Nephron (organoid): ENCODE measurements around the gene AR.

Source experiments
- H3K27ac Mint-ChIP-seq, 3 experiments: 2 replicates each; pipeline ENCODE4 v1.8.0; 2020; ENCODE audit warnings: mixed read lengths in 3 of 3, mild to moderate bottlenecking in 2 of 3, moderate library complexity in 1 of 3
- H3K27me3 Mint-ChIP-seq: 2 replicates; pipeline ENCODE4 v1.8.0; 2021; ENCODE audit warnings: low read depth, mild to moderate bottlenecking, moderate library complexity, mixed read lengths
- H3K36me3 Mint-ChIP-seq: 2 replicates; pipeline ENCODE4 v1.8.0; 2020; ENCODE audit warnings: low read depth, mixed read lengths
- H3K4me1 Mint-ChIP-seq: 2 replicates; pipeline ENCODE4 v1.8.0; 2020; ENCODE audit warnings: mixed read lengths
- H3K4me3 Mint-ChIP-seq, 3 experiments: 2 replicates each; pipeline ENCODE4 v1.8.0; 2020; ENCODE audit warnings: mild to moderate bottlenecking in 3 of 3, mixed read lengths in 3 of 3, moderate library complexity in 2 of 3
- H3K9me3 Mint-ChIP-seq: 2 replicates; pipeline ENCODE4 v1.8.0; 2020; ENCODE audit warnings: mixed read lengths
- TF ChIP-seq, protein P1 (sequence below), 3 experiments: fragments of 200-600 bp; sonication (generic); IDR thresholded peaks; one replicate each; pipeline ENCODE4 v1.5.0; 2021; ENCODE audit warnings: antibody characterized with exemption in 3 of 3; ENCODE audit not compliant: unreplicated experiment in 3 of 3

Gene AR

DNA sequence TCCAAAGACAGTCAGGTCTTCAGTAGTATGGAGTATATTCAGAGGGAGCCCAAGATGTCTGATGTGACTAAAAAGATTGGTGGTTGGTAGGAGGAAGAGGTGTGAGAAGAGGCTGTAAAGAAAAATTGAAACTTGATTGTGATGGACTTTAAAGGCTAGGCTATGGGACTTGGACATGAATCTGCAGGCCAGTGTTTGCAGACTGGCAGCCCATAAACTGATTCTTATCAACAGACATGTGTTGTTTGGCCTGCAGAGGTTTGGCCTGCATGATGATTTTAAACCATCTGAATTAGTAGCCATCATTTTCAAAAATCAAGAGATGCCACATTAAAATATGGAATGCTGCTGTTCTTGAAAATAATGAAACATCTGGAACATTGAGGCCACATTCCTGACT is 5.4 kb upstream of the AR start:
- Mint-ChIP-seq H3K9me3 (peaks cover 8% of the 10 kb centered on the region), H3K4me3 (no peak overlapping the region), H3K27me3 (peaks cover 3% of the 10 kb centered on the region), H3K27ac (no peak overlapping the region), H3K4me1 (no peaks in the 10 kb centered on the region), H3K36me3 (no peaks in the 10 kb centered on the region)
- TF ChIP-seq, protein P1, sequence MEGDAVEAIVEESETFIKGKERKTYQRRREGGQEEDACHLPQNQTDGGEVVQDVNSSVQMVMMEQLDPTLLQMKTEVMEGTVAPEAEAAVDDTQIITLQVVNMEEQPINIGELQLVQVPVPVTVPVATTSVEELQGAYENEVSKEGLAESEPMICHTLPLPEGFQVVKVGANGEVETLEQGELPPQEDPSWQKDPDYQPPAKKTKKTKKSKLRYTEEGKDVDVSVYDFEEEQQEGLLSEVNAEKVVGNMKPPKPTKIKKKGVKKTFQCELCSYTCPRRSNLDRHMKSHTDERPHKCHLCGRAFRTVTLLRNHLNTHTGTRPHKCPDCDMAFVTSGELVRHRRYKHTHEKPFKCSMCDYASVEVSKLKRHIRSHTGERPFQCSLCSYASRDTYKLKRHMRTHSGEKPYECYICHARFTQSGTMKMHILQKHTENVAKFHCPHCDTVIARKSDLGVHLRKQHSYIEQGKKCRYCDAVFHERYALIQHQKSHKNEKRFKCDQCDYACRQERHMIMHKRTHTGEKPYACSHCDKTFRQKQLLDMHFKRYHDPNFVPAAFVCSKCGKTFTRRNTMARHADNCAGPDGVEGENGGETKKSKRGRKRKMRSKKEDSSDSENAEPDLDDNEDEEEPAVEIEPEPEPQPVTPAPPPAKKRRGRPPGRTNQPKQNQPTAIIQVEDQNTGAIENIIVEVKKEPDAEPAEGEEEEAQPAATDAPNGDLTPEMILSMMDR (IDR thresholded peaks at IDR 0.05; ENCODE audit: unreplicated experiment in 3 of 3) = no peak

DNA sequence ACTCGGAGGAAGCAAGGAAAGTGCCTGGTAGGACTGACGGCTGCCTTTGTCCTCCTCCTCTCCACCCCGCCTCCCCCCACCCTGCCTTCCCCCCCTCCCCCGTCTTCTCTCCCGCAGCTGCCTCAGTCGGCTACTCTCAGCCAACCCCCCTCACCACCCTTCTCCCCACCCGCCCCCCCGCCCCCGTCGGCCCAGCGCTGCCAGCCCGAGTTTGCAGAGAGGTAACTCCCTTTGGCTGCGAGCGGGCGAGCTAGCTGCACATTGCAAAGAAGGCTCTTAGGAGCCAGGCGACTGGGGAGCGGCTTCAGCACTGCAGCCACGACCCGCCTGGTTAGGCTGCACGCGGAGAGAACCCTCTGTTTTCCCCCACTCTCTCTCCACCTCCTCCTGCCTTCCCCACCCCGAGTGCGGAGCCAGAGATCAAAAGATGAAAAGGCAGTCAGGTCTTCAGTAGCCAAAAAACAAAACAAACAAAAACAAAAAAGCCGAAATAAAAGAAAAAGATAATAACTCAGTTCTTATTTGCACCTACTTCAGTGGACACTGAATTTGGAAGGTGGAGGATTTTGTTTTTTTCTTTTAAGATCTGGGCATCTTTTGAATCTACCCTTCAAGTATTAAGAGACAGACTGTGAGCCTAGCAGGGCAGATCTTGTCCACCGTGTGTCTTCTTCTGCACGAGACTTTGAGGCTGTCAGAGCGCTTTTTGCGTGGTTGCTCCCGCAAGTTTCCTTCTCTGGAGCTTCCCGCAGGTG is 637 bp downstream of the AR start:
- Mint-ChIP-seq H3K4me1 (peaks cover 19% of the 10 kb centered on the region), H3K27ac (peak overlapping the region in 2 of 3 experiments; percentile 68 to 70), H3K36me3 (no peaks in the 10 kb centered on the region), H3K4me3 (peak overlapping the region; percentile 86 to 94 (median 90)), H3K9me3 (peaks cover 5% of the 10 kb centered on the region), H3K27me3 (peaks cover 27% of the 10 kb centered on the region)
- TF ChIP-seq, protein P1 (IDR thresholded peaks at IDR 0.05; ENCODE audit: unreplicated experiment in 3 of 3) = no peak

DNA sequence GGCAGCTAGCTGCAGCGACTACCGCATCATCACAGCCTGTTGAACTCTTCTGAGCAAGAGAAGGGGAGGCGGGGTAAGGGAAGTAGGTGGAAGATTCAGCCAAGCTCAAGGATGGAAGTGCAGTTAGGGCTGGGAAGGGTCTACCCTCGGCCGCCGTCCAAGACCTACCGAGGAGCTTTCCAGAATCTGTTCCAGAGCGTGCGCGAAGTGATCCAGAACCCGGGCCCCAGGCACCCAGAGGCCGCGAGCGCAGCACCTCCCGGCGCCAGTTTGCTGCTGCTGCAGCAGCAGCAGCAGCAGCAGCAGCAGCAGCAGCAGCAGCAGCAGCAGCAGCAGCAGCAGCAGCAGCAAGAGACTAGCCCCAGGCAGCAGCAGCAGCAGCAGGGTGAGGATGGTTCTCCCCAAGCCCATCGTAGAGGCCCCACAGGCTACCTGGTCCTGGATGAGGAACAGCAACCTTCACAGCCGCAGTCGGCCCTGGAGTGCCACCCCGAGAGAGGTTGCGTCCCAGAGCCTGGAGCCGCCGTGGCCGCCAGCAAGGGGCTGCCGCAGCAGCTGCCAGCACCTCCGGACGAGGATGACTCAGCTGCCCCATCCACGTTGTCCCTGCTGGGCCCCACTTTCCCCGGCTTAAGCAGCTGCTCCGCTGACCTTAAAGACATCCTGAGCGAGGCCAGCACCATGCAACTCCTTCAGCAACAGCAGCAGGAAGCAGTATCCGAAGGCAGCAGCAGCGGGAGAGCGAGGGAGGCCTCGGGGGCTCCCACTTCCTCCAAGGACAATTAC is 1.4 kb downstream of the AR start:
- Mint-ChIP-seq H3K36me3 (no peaks in the 10 kb centered on the region), H3K27me3 (peaks cover 27% of the 10 kb centered on the region), H3K4me1 (peaks cover 25% of the 10 kb centered on the region), H3K27ac (peak overlapping the region in 1 of 3 experiments; percentile 68), H3K4me3 (peak overlapping the region; percentile 86 to 94 (median 90)), H3K9me3 (no peaks in the 10 kb centered on the region)
- TF ChIP-seq, protein P1 (IDR thresholded peaks at IDR 0.05; ENCODE audit: unreplicated experiment in 3 of 3) = no peak

DNA sequence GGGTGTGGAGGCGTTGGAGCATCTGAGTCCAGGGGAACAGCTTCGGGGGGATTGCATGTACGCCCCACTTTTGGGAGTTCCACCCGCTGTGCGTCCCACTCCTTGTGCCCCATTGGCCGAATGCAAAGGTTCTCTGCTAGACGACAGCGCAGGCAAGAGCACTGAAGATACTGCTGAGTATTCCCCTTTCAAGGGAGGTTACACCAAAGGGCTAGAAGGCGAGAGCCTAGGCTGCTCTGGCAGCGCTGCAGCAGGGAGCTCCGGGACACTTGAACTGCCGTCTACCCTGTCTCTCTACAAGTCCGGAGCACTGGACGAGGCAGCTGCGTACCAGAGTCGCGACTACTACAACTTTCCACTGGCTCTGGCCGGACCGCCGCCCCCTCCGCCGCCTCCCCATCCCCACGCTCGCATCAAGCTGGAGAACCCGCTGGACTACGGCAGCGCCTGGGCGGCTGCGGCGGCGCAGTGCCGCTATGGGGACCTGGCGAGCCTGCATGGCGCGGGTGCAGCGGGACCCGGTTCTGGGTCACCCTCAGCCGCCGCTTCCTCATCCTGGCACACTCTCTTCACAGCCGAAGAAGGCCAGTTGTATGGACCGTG is 2.2 kb downstream of the AR start:
- no peaks in the 10 kb centered on the region for H3K9me3 Mint-ChIP-seq
- H3K36me3 Mint-ChIP-seq = no peaks in the 10 kb centered on the region
- peaks cover 27% of the 10 kb centered on the region for H3K27me3 Mint-ChIP-seq
- TF ChIP-seq, protein P1 (IDR thresholded peaks at IDR 0.05; ENCODE audit: unreplicated experiment in 3 of 3) = no peak
- peaks cover 25% of the 10 kb centered on the region for H3K4me1 Mint-ChIP-seq
- peak overlapping the region; percentile 86 to 94 (median 90) for H3K4me3 Mint-ChIP-seq
- H3K27ac Mint-ChIP-seq = no peak overlapping the region

DNA sequence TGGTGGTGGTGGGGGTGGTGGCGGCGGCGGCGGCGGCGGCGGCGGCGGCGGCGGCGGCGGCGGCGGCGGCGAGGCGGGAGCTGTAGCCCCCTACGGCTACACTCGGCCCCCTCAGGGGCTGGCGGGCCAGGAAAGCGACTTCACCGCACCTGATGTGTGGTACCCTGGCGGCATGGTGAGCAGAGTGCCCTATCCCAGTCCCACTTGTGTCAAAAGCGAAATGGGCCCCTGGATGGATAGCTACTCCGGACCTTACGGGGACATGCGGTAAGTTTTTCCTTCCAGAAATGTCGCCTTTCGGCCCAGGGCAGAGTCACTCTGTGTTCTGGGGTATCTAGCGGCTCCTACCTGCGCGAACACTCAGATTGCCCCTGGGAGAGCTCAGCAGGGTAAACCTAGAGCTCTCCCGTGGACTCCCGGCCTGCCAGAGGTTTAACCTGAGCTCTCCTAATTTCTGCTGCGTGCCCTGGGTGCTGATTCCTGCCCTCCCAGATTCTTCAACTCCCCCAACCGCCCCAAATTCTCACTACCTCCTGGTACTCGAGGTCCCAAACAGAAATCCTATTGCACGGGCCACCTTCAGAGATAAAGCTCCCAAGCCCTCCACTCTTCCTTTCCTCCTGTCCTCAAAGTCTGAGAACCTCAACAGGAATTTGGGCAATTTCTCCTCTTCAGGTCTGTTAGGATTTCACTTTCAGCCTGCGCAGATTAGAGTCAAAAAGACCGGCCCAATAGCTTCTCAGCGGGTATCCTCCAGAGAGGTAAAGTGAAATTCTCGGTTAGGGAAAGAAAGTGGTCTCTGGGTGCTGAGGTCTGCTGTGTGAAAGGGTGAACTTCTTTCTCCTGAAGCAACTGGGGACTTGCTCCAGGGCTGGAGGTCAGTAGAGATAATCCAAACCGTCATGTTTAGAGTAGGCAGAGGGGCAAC is 2.9 kb downstream of the AR start:
- Mint-ChIP-seq H3K36me3 (no peaks in the 10 kb centered on the region), H3K4me3 (peak overlapping the region; percentile 85 to 94 (median 86)), H3K4me1 (peaks cover 25% of the 10 kb centered on the region), H3K27ac (peak overlapping the region in 1 of 3 experiments; percentile 30), H3K27me3 (peaks cover 27% of the 10 kb centered on the region), H3K9me3 (no peaks in the 10 kb centered on the region)
- TF ChIP-seq, protein P1 (IDR thresholded peaks at IDR 0.05; ENCODE audit: unreplicated experiment in 3 of 3) = no peak
